Lung (tissue), 12 donors: ENCODE results near the gene ARHGDIA. TPM values are rescaled to one million over a fixed set of nuclear protein-coding genes. Genes with fewer than 3 reads are reported as not detected.

ENCODE experiments used
- ATAC-seq: fragments of 200-7000 bp; cut with Tn5 transposase; one replicate; pipeline ENCODE4 v1.9.1; 2020; ENCODE audit warnings: moderate number of reproducible peaks; ENCODE audit not compliant: insufficient read depth, low FRiP score
- DNase-seq, 3 donors: peaks; one replicate each; pipeline ENCODE4 v3.0.0-alpha.2; 2013 to 2017
- H3K27ac ChIP-seq, 2 donors: one replicate each; pipeline ENCODE4 v1.5.1; 2013; ENCODE audit warnings: mild to moderate bottlenecking in 2 of 2, moderate library complexity in 2 of 2, control low read depth in 1 of 2, inconsistent platforms in 1 of 2, low read depth in 1 of 2, low read length in 1 of 2
- H3K27me3 ChIP-seq, 3 donors: one replicate each; pipeline ENCODE4 v1.5.1; 2013; ENCODE audit warnings: low read length in 2 of 3; ENCODE audit not compliant: control insufficient read depth in 3 of 3, insufficient read depth in 3 of 3
- H3K36me3 ChIP-seq, 4 donors: one replicate each; pipeline ENCODE4 v1.5.1; 2013; ENCODE audit warnings: low read length in 4 of 4, mild to moderate bottlenecking in 1 of 4, moderate library complexity in 1 of 4; ENCODE audit not compliant: control insufficient read depth in 4 of 4, insufficient read depth in 4 of 4
- H3K4me1 ChIP-seq, 5 donors: one replicate each; pipeline ENCODE4 v1.5.1; 2013; ENCODE audit warnings: low read length in 5 of 5, mild to moderate bottlenecking in 2 of 5, moderate library complexity in 1 of 5; ENCODE audit not compliant: control insufficient read depth in 5 of 5, insufficient read depth in 5 of 5
- H3K4me3 ChIP-seq: one replicate; pipeline ENCODE4 v1.5.1; 2013; ENCODE audit warnings: mild to moderate bottlenecking, control low read depth, moderate library complexity
- H3K9ac ChIP-seq, 2 donors: one replicate each; pipeline ENCODE4 v1.5.1; 2013; ENCODE audit warnings: low read length in 2 of 2, control low read depth in 1 of 2; ENCODE audit not compliant: insufficient read depth in 1 of 2
- H3K9me3 ChIP-seq, 4 donors: one replicate each; pipeline ENCODE4 v1.5.1; 2013; ENCODE audit warnings: low read length in 3 of 4, mild to moderate bottlenecking in 1 of 4, moderate library complexity in 1 of 4; ENCODE audit not compliant: control insufficient read depth in 4 of 4, insufficient read depth in 3 of 4
- WGBS, 2 donors: extraction: QIAGEN DNeasy Blood & Tissue Kit; methylation state at CpG; one replicate each; pipeline ENCODE4 v1.1.7; 2013; 5-methylcytosine and 5-hydroxymethylcytosine counted together
- polyA plus RNA-seq, 2 donors: library from polyadenylated mRNA; stranded (reverse); fragments of 200-250 nt; gene quantifications; one replicate each; pipeline ENCODE4 v1.2.1, GENCODE V29; 2013
- total RNA-seq, 2 donors: library from RNA; depleted of rRNA in 1 of 2; stranded (reverse); fragments of >200 nt in 1 of 2; gene quantifications; one replicate each; pipeline ENCODE4 v1.2.1, GENCODE V29; 2014 to 2021
- TF ChIP-seq, protein P1 (sequence below): IDR thresholded peaks from 2 replicates; pipeline ENCODE4 v1.5.1; 2012; ENCODE audit warnings: mild to moderate bottlenecking; ENCODE audit errors: control extremely low read depth, extremely low read depth
- donor health status: control.
- donor health status: control.
- donor health status: Bipolar disorder and iron deficiency.
- donor health status: healthy.
- donor health status: DM: yes; HTN: yes; CAD: no.

The ARHGDIA gene
- total and polyA plus RNA-seq, 4 donors: 118 to 558 (median 396) TPM

GRCh38 chr17:81911969-81912368 is 40.8 kb upstream of the ARHGDIA start:
- Histone ChIP-seq H3K36me3 (peaks cover 5 to 57% (median 13%) of the 10 kb centered on the region in 4 donors), H3K9ac (no peak overlapping the region), H3K4me1 (peaks cover 0 to 13% (median 7%) of the 10 kb centered on the region in 5 donors), H3K9me3 (no peaks in the 10 kb centered on the region), H3K27me3 (no peaks in the 10 kb centered on the region), H3K27ac (peak overlapping the region in 1 of 2 donors; percentile 2), H3K4me3 (no peak overlapping the region)
- WGBS, 2 donors: 84 to 86% methylated on average over 19 of the region's 19 CpGs
- TF ChIP-seq, protein P1, sequence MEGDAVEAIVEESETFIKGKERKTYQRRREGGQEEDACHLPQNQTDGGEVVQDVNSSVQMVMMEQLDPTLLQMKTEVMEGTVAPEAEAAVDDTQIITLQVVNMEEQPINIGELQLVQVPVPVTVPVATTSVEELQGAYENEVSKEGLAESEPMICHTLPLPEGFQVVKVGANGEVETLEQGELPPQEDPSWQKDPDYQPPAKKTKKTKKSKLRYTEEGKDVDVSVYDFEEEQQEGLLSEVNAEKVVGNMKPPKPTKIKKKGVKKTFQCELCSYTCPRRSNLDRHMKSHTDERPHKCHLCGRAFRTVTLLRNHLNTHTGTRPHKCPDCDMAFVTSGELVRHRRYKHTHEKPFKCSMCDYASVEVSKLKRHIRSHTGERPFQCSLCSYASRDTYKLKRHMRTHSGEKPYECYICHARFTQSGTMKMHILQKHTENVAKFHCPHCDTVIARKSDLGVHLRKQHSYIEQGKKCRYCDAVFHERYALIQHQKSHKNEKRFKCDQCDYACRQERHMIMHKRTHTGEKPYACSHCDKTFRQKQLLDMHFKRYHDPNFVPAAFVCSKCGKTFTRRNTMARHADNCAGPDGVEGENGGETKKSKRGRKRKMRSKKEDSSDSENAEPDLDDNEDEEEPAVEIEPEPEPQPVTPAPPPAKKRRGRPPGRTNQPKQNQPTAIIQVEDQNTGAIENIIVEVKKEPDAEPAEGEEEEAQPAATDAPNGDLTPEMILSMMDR: no peak
- ATAC-seq: no peak
- no peak for DNase-seq

- ATAC-seq: peak; percentile 97
- no peaks in the 10 kb centered on the region for H3K27me3 ChIP-seq
- peaks cover 0 to 9% (median 5%) of the 10 kb centered on the region in 5 donors for H3K4me1 ChIP-seq
- 3 to 7% methylated on average over 40 to 84 of the region's 84 CpGs for WGBS, 2 donors
- peak; percentile 89 to 93 (median 93) for DNase-seq
- H3K36me3 ChIP-seq: peaks cover 5 to 59% (median 13%) of the 10 kb centered on the region in 4 donors
- peak within 1 kb of the TSS; percentile 76 for H3K4me3 ChIP-seq
- no peaks in the 10 kb centered on the region for H3K9me3 ChIP-seq
- no peak within 1 kb of the TSS for H3K9ac ChIP-seq
- peak within 1 kb of the TSS; percentile 62 to 77 for H3K27ac ChIP-seq
- TF ChIP-seq, protein P1: no peak
Observed at GRCh38 chr17:81911277-81911961, 40.3 kb upstream of the ARHGDIA start, which contains the start of gene PCYT2. Gene PCYT2 (minus strand): TSS chr17:81911399. CDS start chr17:81911355, 44 bp downstream.

DNA sequence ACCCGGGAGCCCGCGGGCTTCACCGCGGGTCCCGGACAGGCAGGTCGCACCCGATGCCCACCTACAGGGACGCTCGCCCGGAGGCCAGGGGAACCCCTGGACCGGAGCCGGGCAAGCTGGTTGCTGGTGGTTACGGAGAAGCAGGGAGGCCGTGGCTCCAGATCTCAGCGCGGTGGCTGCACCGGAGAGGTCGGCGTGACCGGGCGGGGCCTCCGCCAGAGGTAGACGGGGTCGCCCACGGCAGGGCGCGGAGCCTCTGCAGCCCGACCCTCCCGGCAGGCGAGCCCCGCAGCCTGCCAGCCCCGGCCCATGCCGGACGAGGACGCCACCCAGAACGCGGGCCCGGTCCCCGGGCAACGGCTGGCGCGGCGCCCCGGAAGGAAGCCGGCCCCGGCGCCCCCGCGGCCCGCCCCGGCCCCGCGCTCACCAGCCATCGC is 39.7 kb upstream of the ARHGDIA start:
- Histone ChIP-seq H3K27ac (peak overlapping the region; percentile 62 to 77), H3K9ac (no peak overlapping the region), H3K27me3 (no peaks in the 10 kb centered on the region), H3K4me1 (peaks cover 0 to 9% (median 5%) of the 10 kb centered on the region in 5 donors), H3K4me3 (peak overlapping the region; percentile 76), H3K36me3 (peaks cover 5 to 64% (median 13%) of the 10 kb centered on the region in 4 donors), H3K9me3 (no peaks in the 10 kb centered on the region)
- TF ChIP-seq, protein P1: no peak
- 0% methylated on average over 30 to 55 of the region's 55 CpGs for WGBS, 2 donors
- no peak for DNase-seq
- ATAC-seq: no peak
